ENCODE results near the gene AQP3. TPM values are rescaled to one million over a fixed set of nuclear protein-coding genes. Genes with fewer than 3 reads are reported as not detected.
"Not testable (repeated sequence)": the region's sequence is repeated elsewhere in the genome, so short reads cannot be mapped to it uniquely, and the experiment has no call there.

Gene AQP3
- total RNA-seq (1 to 10 TPM in 1 of 2 donors, under 1 TPM in 1; 0.50 to 2.5 TPM), polyA plus RNA-seq (ENCODE audit: insufficient read length in 2 of 2) (1 to 10 TPM; 1.0 to 1.6 TPM)
- long read RNA-seq, donor 1, result 0 reads
- long read RNA-seq, donor 2, result 0 reads
- long read RNA-seq, donor 3, result 0 reads
- long read RNA-seq, donor 4, transcript AQP3-201 (6 exons, 1,871 nt), result major isoform, 17 of 17 reads
- long read RNA-seq, donor 4, partial matches to known transcripts, result 0 of 17 reads
- long read RNA-seq, donor 4, other reads (novel, unspliced or antisense), result 0 of 17 reads

- Histone ChIP-seq H3K27ac (ENCODE audit: low read depth, low read length) (no peak within 1 kb of the TSS), H3K9me3 (ENCODE audit: control insufficient read depth, insufficient read depth, low read length) (no peaks in the 10 kb centered on the region), H3K4me3 (ENCODE audit: low read depth, low read length) (peak within 1 kb of the TSS; percentile 18), H3K27me3 (ENCODE audit: control insufficient read depth, insufficient read depth, low read length) (peaks cover 12% of the 10 kb centered on the region), H3K4me1 (ENCODE audit: control insufficient read depth, insufficient read depth, low read length) (peaks cover 16% of the 10 kb centered on the region), H3K36me3 (ENCODE audit: control insufficient read depth, insufficient read depth, low read length) (no peaks in the 10 kb centered on the region)
- peak in 3 of 6 donors; percentile 7 to 62 (median 61) for DNase-seq (ENCODE audit: low read depth in 4 of 6, low spot score in 6 of 6)
- WGBS (ENCODE audit: insufficient coverage), result 2% methylated on average over 49 of the region's 50 CpGs
These were observed at the start of gene AQP3 for GRCh38 chr9:33446946-33447798. Gene AQP3, minus strand, starts transcription at chr9:33447593. Its CDS starts 63 bp downstream, at chr9:33447530.

GRCh38 chr9:33493819-33494218 lies 46.4 kb upstream of the AQP3 start:
- WGBS (ENCODE audit: insufficient coverage), result no CpG with 5 or more reads among the region's 2 CpGs
- H3K27ac ChIP-seq (ENCODE audit: low read depth, low read length); H3K4me1 ChIP-seq (ENCODE audit: control insufficient read depth, insufficient read depth, low read length); H3K27me3 ChIP-seq (ENCODE audit: control insufficient read depth, insufficient read depth, low read length); H3K4me3 ChIP-seq (ENCODE audit: low read depth, low read length); DNase-seq (ENCODE audit: low read depth in 4 of 6, low spot score in 6 of 6); H3K36me3 ChIP-seq (ENCODE audit: control insufficient read depth, insufficient read depth, low read length); H3K9me3 ChIP-seq (ENCODE audit: control insufficient read depth, insufficient read depth, low read length): not testable (repeated sequence)

DNA sequence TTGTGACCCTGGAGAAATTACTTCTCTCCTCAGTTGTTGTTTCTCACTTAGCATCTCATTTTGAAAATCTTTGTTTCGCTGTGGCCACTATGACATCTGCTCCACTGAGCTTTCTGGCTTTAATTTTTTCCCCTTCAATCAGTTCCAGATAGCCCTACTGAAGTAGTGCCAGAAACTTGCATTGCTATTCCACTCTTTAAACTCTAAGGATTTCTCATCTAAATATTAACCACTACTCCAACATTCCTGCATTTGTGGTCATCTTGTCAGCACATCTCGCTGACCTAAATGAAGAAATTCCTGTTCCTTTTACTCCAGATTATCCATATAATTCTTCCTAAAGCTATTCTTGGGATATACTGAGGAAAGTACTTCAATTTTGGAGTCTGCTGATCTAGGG lies 41.7 kb upstream of the AQP3 start:
- Histone ChIP-seq H3K27me3 (ENCODE audit: control insufficient read depth, insufficient read depth, low read length) (no peaks in the 10 kb centered on the region), H3K9me3 (ENCODE audit: control insufficient read depth, insufficient read depth, low read length) (no peaks in the 10 kb centered on the region), H3K27ac (ENCODE audit: low read depth, low read length) (no peak overlapping the region), H3K4me3 (ENCODE audit: low read depth, low read length) (no peak overlapping the region), H3K4me1 (ENCODE audit: control insufficient read depth, insufficient read depth, low read length) (no peaks in the 10 kb centered on the region), H3K36me3 (ENCODE audit: control insufficient read depth, insufficient read depth, low read length) (no peaks in the 10 kb centered on the region)
- 100% methylated on average over 1 of the region's 2 CpGs for WGBS (ENCODE audit: insufficient coverage)
- DNase-seq (ENCODE audit: low read depth in 4 of 6, low spot score in 6 of 6), result no peak

DNA sequence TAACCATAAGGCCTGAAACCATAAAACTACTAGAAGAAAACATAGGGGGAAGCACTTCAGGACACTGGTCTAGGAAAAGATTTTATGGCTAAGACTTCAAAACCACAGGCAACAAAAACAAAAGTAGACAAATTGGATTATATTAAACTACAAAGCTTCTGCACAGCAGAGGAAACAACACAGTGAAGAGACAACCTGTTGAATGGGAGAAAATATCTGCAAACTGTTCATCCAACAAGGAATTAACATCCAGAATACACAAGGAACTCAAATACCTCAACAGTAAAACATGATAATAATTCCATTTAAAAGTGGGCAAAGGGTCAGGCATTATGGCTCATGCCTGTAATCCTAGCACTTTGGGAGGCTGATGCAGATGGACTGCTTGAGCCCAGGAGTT lies 37.9 kb upstream of the AQP3 start:
- not testable (repeated sequence) for H3K9me3 ChIP-seq (ENCODE audit: control insufficient read depth, insufficient read depth, low read length); H3K27ac ChIP-seq (ENCODE audit: low read depth, low read length); H3K4me1 ChIP-seq (ENCODE audit: control insufficient read depth, insufficient read depth, low read length); H3K27me3 ChIP-seq (ENCODE audit: control insufficient read depth, insufficient read depth, low read length); H3K4me3 ChIP-seq (ENCODE audit: low read depth, low read length); H3K36me3 ChIP-seq (ENCODE audit: control insufficient read depth, insufficient read depth, low read length); DNase-seq (ENCODE audit: low read depth in 4 of 6, low spot score in 6 of 6)

GRCh38 chr9:33480976-33481375 lies 33.6 kb upstream of the AQP3 start:
- Histone ChIP-seq H3K9me3 (ENCODE audit: control insufficient read depth, insufficient read depth, low read length) (no peaks in the 10 kb centered on the region), H3K27me3 (ENCODE audit: control insufficient read depth, insufficient read depth, low read length) (no peaks in the 10 kb centered on the region), H3K36me3 (ENCODE audit: control insufficient read depth, insufficient read depth, low read length) (no peaks in the 10 kb centered on the region), H3K27ac (ENCODE audit: low read depth, low read length) (no peak overlapping the region), H3K4me1 (ENCODE audit: control insufficient read depth, insufficient read depth, low read length) (no peaks in the 10 kb centered on the region), H3K4me3 (ENCODE audit: low read depth, low read length) (no peak overlapping the region)
- DNase-seq (ENCODE audit: low read depth in 4 of 6, low spot score in 6 of 6), result no peak
- 97% methylated on average over 4 of the region's 6 CpGs for WGBS (ENCODE audit: insufficient coverage)

DNA sequence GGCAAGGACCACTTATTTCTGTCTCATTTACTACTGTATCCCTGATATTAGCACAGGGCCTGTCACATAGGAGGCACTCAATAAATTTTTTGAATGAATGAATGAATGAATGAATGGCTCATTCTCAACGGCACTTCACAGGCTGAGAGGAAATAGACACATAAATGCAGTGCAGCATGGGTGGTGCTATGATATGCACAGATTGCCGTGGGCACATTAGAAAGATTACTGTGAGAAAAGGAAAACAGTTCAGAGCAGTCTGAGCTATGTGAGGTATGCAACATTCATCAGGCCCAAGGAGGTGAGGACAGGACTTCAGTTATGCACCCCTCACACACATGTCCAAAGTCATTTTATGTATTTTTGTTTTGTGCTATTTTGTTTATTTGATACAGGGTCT lies 32.7 kb upstream of the AQP3 start:
- WGBS (ENCODE audit: insufficient coverage), result 88% methylated on average over 1 of the region's 2 CpGs
- H3K4me1 ChIP-seq (ENCODE audit: control insufficient read depth, insufficient read depth, low read length), result no peaks in the 10 kb centered on the region
- no peaks in the 10 kb centered on the region for H3K36me3 ChIP-seq (ENCODE audit: control insufficient read depth, insufficient read depth, low read length)
- no peak overlapping the region for H3K27ac ChIP-seq (ENCODE audit: low read depth, low read length)
- H3K27me3 ChIP-seq (ENCODE audit: control insufficient read depth, insufficient read depth, low read length), result no peaks in the 10 kb centered on the region
- H3K9me3 ChIP-seq (ENCODE audit: control insufficient read depth, insufficient read depth, low read length), result no peaks in the 10 kb centered on the region
- H3K4me3 ChIP-seq (ENCODE audit: low read depth, low read length), result no peak overlapping the region
- no peak for DNase-seq (ENCODE audit: low read depth in 4 of 6, low spot score in 6 of 6)

DNA sequence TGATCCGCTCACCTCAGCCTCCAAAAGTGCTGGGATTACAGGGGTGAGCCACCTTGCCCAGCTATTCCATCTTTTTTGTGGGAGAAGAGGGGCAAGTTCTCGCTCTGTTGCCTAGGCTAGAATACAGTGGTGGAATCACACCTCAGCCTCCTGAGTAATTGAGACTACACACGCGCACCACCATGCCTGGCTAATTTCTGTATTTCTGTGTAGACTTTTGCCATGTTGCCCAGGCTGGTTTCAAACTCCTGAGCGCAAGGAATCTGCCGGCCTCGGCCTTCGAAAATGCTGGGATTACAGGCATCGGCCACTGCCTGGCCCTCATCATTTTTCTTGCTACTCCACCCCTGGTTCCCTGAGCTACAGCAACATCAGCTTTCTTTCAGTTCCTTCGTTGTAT lies 29.1 kb upstream of the AQP3 start:
- H3K4me1 ChIP-seq (ENCODE audit: control insufficient read depth, insufficient read depth, low read length), result peaks cover 20% of the 10 kb centered on the region
- H3K4me3 ChIP-seq (ENCODE audit: low read depth, low read length), result no peak overlapping the region
- no peak overlapping the region for H3K27ac ChIP-seq (ENCODE audit: low read depth, low read length)
- no peak for DNase-seq (ENCODE audit: low read depth in 4 of 6, low spot score in 6 of 6)
- peaks cover 6% of the 10 kb centered on the region for H3K36me3 ChIP-seq (ENCODE audit: control insufficient read depth, insufficient read depth, low read length)
- no peaks in the 10 kb centered on the region for H3K9me3 ChIP-seq (ENCODE audit: control insufficient read depth, insufficient read depth, low read length)
- WGBS (ENCODE audit: insufficient coverage), result 96% methylated on average over 9 of the region's 10 CpGs
- H3K27me3 ChIP-seq (ENCODE audit: control insufficient read depth, insufficient read depth, low read length), result no peaks in the 10 kb centered on the region

GRCh38 chr9:33475357-33475756 lies 28.0 kb upstream of the AQP3 start:
- H3K36me3 ChIP-seq (ENCODE audit: control insufficient read depth, insufficient read depth, low read length), result peaks cover 13% of the 10 kb centered on the region
- H3K4me3 ChIP-seq (ENCODE audit: low read depth, low read length), result no peak overlapping the region
- no peaks in the 10 kb centered on the region for H3K27me3 ChIP-seq (ENCODE audit: control insufficient read depth, insufficient read depth, low read length)
- peaks cover 20% of the 10 kb centered on the region for H3K4me1 ChIP-seq (ENCODE audit: control insufficient read depth, insufficient read depth, low read length)
- WGBS (ENCODE audit: insufficient coverage), result no CpG with 5 or more reads among the region's 1 CpG
- DNase-seq (ENCODE audit: low read depth in 4 of 6, low spot score in 6 of 6), result no peak
- no peaks in the 10 kb centered on the region for H3K9me3 ChIP-seq (ENCODE audit: control insufficient read depth, insufficient read depth, low read length)
- no peak overlapping the region for H3K27ac ChIP-seq (ENCODE audit: low read depth, low read length)

GRCh38 chr9:33473643-33474352 lies 26.4 kb upstream of the AQP3 start, which contains the start of gene NOL6:
Gene NOL6, minus strand, starts transcription at chr9:33473924. Its CDS starts 82 bp downstream, at chr9:33473842.
- no peaks in the 10 kb centered on the region for H3K27me3 ChIP-seq (ENCODE audit: control insufficient read depth, insufficient read depth, low read length)
- H3K9me3 ChIP-seq (ENCODE audit: control insufficient read depth, insufficient read depth, low read length), result no peaks in the 10 kb centered on the region
- peak within 1 kb of the TSS; percentile 64 for H3K27ac ChIP-seq (ENCODE audit: low read depth, low read length)
- peak within 1 kb of the TSS; percentile 98 for H3K4me3 ChIP-seq (ENCODE audit: low read depth, low read length)
- WGBS (ENCODE audit: insufficient coverage), result 0% methylated on average over 26 of the region's 32 CpGs
- H3K4me1 ChIP-seq (ENCODE audit: control insufficient read depth, insufficient read depth, low read length), result peaks cover 20% of the 10 kb centered on the region
- peak; percentile 98 to 100 (median 100) for DNase-seq (ENCODE audit: low read depth in 4 of 6, low spot score in 6 of 6)
- H3K36me3 ChIP-seq (ENCODE audit: control insufficient read depth, insufficient read depth, low read length), result peaks cover 29% of the 10 kb centered on the region

Data from spinal cord (tissue), 10 donors.